ENCODE data around the gene PPP1R12B.

DNA sequence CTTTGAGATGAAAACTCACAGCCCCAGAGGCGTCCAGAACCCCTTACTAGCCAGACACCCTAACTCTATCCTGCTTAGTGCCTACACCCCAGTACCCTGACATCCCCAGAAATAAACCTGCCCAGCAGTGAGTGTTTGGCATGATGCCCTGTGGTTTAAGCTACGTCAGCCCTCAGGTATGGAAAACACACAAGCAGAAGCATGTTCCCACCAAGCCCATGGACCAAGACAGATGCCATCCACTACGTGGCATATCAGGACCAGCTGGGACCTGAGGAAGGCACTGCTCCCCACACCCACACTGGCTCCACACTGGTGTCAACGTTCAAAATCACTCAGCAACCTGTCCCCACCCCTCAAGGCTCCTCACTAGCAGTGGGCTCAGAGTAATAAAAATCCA, 245.3 kb downstream of the PPP1R12B start:
- no peak for TF ChIP-seq POLR2A (IDR thresholded peaks at IDR 0.05)
- no peak for TF ChIP-seq CTCF (IDR thresholded peaks at IDR 0.05)
- TF ChIP-seq POLR2AphosphoS5 (IDR thresholded peaks at IDR 0.05) = no peak
- no peak for TF ChIP-seq EP300 (IDR thresholded peaks at IDR 0.05)

All from gastroesophageal sphincter (tissue), 3 donors.